Memory B cell (primary cell): ENCODE measurements around the gene FKBP2.

ENCODE experiments used
- ATAC-seq: fragments of 150-1000 bp; cut with Tn5 transposase; 2 replicates; pipeline ENCODE4 v1.10.0; 2021; ENCODE audit warnings: low read depth, mild to moderate bottlenecking, moderate library complexity
- DNase-seq, 2 donors: peaks; one replicate each; pipeline ENCODE4 v3.0.0; 2022; ENCODE audit warnings: low spot score in 2 of 2
- H3K27ac Mint-ChIP-seq: one replicate; pipeline ENCODE4 v1.8.0; 2022; ENCODE audit warnings: mild to moderate bottlenecking, moderate library complexity, mixed read lengths
- H3K27me3 Mint-ChIP-seq: one replicate; pipeline ENCODE4 v1.8.0; 2022; ENCODE audit warnings: mixed read lengths
- H3K36me3 Mint-ChIP-seq: one replicate; pipeline ENCODE4 v1.8.0; 2022; ENCODE audit warnings: mild to moderate bottlenecking, mixed read lengths
- H3K4me1 Mint-ChIP-seq: one replicate; pipeline ENCODE4 v1.8.0; 2022; ENCODE audit warnings: mixed read lengths
- H3K4me3 Mint-ChIP-seq: one replicate; pipeline ENCODE4 v1.8.0; 2022; ENCODE audit warnings: mild to moderate bottlenecking, moderate library complexity, mixed read lengths
- H3K9me3 Mint-ChIP-seq: one replicate; pipeline ENCODE4 v1.8.0; 2022; ENCODE audit warnings: mixed read lengths

Gene FKBP2

GRCh38 chr11:64234647-64235379 lies 6.1 kb upstream of the FKBP2 start:
- Mint-ChIP-seq H3K27me3 (no peaks in the 10 kb centered on the region), H3K4me3 (peak overlapping the region; percentile 93), H3K27ac (peak overlapping the region; percentile 92), H3K36me3 (peaks cover 6% of the 10 kb centered on the region), H3K4me1 (peaks cover 42% of the 10 kb centered on the region), H3K9me3 (no peaks in the 10 kb centered on the region)
- DNase-seq (peak in 1 of 2 donors; percentile 73), ATAC-seq (peak; percentile 50)

GRCh38 chr11:64235437-64236161 lies 5.3 kb upstream of the FKBP2 start:
- Mint-ChIP-seq H3K36me3 (peaks cover 6% of the 10 kb centered on the region), H3K4me3 (peak overlapping the region; percentile 93), H3K27ac (peak overlapping the region; percentile 92), H3K4me1 (peaks cover 50% of the 10 kb centered on the region), H3K27me3 (no peaks in the 10 kb centered on the region), H3K9me3 (no peaks in the 10 kb centered on the region)
- no peak for ATAC-seq
- DNase-seq, result no peak

GRCh38 chr11:64237484-64237951 lies 3.4 kb upstream of the FKBP2 start:
- ATAC-seq, result no peak
- H3K36me3 Mint-ChIP-seq, result peaks cover 6% of the 10 kb centered on the region
- H3K9me3 Mint-ChIP-seq, result no peaks in the 10 kb centered on the region
- peaks cover 46% of the 10 kb centered on the region for H3K4me1 Mint-ChIP-seq
- H3K27me3 Mint-ChIP-seq, result no peaks in the 10 kb centered on the region
- peak overlapping the region; percentile 73 for H3K4me3 Mint-ChIP-seq
- DNase-seq, result no peak
- H3K27ac Mint-ChIP-seq, result peak overlapping the region; percentile 100

GRCh38 chr11:64238076-64238475 lies 2.8 kb upstream of the FKBP2 start:
- DNase-seq, result no peak
- H3K27ac Mint-ChIP-seq, result peak overlapping the region; percentile 100
- no peaks in the 10 kb centered on the region for H3K27me3 Mint-ChIP-seq
- peak overlapping the region; percentile 63 for H3K4me3 Mint-ChIP-seq
- peaks cover 43% of the 10 kb centered on the region for H3K4me1 Mint-ChIP-seq
- peaks cover 6% of the 10 kb centered on the region for H3K36me3 Mint-ChIP-seq
- no peak for ATAC-seq
- no peaks in the 10 kb centered on the region for H3K9me3 Mint-ChIP-seq

GRCh38 chr11:64238999-64239398 lies 1.9 kb upstream of the FKBP2 start:
- H3K9me3 Mint-ChIP-seq, result no peaks in the 10 kb centered on the region
- ATAC-seq (no peak), DNase-seq (no peak)
- peak overlapping the region; percentile 14 for H3K4me3 Mint-ChIP-seq
- peaks cover 39% of the 10 kb centered on the region for H3K4me1 Mint-ChIP-seq
- no peaks in the 10 kb centered on the region for H3K27me3 Mint-ChIP-seq
- peaks cover 8% of the 10 kb centered on the region for H3K36me3 Mint-ChIP-seq
- peak overlapping the region; percentile 100 for H3K27ac Mint-ChIP-seq

- ATAC-seq, result peak; percentile 6
- no peak for DNase-seq
- H3K4me3 Mint-ChIP-seq, result peak overlapping the region; percentile 87
- H3K4me1 Mint-ChIP-seq, result peaks cover 39% of the 10 kb centered on the region
- H3K36me3 Mint-ChIP-seq, result peaks cover 8% of the 10 kb centered on the region
- H3K27me3 Mint-ChIP-seq, result no peaks in the 10 kb centered on the region
- no peaks in the 10 kb centered on the region for H3K9me3 Mint-ChIP-seq
- peak overlapping the region; percentile 100 for H3K27ac Mint-ChIP-seq
Observed at GRCh38 chr11:64239662-64240434, 1.0 kb upstream of the FKBP2 start.

GRCh38 chr11:64241241-64241490 lies 271 bp downstream of the FKBP2 start:
- peaks cover 41% of the 10 kb centered on the region for H3K4me1 Mint-ChIP-seq
- peak; percentile 70 for ATAC-seq
- no peaks in the 10 kb centered on the region for H3K27me3 Mint-ChIP-seq
- no peaks in the 10 kb centered on the region for H3K9me3 Mint-ChIP-seq
- peak overlapping the region; percentile 100 for H3K27ac Mint-ChIP-seq
- H3K4me3 Mint-ChIP-seq, result peak overlapping the region; percentile 87
- peak; percentile 99 to 100 for DNase-seq
- H3K36me3 Mint-ChIP-seq, result peaks cover 8% of the 10 kb centered on the region

- Mint-ChIP-seq H3K4me1 (peaks cover 41% of the 10 kb centered on the region), H3K27me3 (no peaks in the 10 kb centered on the region), H3K4me3 (peak overlapping the region; percentile 87), H3K27ac (peak overlapping the region; percentile 100), H3K36me3 (peaks cover 8% of the 10 kb centered on the region), H3K9me3 (no peaks in the 10 kb centered on the region)
- no peak for ATAC-seq
- no peak for DNase-seq
Observed at GRCh38 chr11:64241491-64242374, 838 bp downstream of the FKBP2 start.

- no peaks in the 10 kb centered on the region for H3K27me3 Mint-ChIP-seq
- peak overlapping the region; percentile 87 for H3K27ac Mint-ChIP-seq
- DNase-seq, result no peak
- H3K36me3 Mint-ChIP-seq, result peaks cover 2% of the 10 kb centered on the region
- no peaks in the 10 kb centered on the region for H3K9me3 Mint-ChIP-seq
- H3K4me3 Mint-ChIP-seq, result peak overlapping the region; percentile 28
- no peak for ATAC-seq
- peaks cover 29% of the 10 kb centered on the region for H3K4me1 Mint-ChIP-seq
Observed at GRCh38 chr11:64243236-64243854, 2.5 kb downstream of the FKBP2 start.

- Mint-ChIP-seq H3K27ac (peak overlapping the region; percentile 87), H3K27me3 (no peaks in the 10 kb centered on the region)
- ATAC-seq, result no peak
Observed at GRCh38 chr11:64244107-64244506, 3.2 kb downstream of the FKBP2 start.

GRCh38 chr11:64244966-64245365 lies 4.1 kb downstream of the FKBP2 start:
- Mint-ChIP-seq H3K4me3 (peak overlapping the region; percentile 89), H3K4me1 (peaks cover 19% of the 10 kb centered on the region), H3K9me3 (no peaks in the 10 kb centered on the region), H3K27ac (peak overlapping the region; percentile 80), H3K27me3 (no peaks in the 10 kb centered on the region), H3K36me3 (peaks cover 2% of the 10 kb centered on the region)
- ATAC-seq (no peak), DNase-seq (no peak)

More at GRCh38 chr11:64244107-64244506, 3.2 kb downstream of the FKBP2 start:
- peaks cover 24% of the 10 kb centered on the region for H3K4me1 Mint-ChIP-seq
- peak overlapping the region; percentile 28 for H3K4me3 Mint-ChIP-seq
- no peaks in the 10 kb centered on the region for H3K9me3 Mint-ChIP-seq
- no peak for DNase-seq
- peaks cover 2% of the 10 kb centered on the region for H3K36me3 Mint-ChIP-seq

GRCh38 chr11:64245401-64245796 lies 4.5 kb downstream of the FKBP2 start:
- Mint-ChIP-seq H3K27me3 (no peaks in the 10 kb centered on the region), H3K36me3 (peaks cover 2% of the 10 kb centered on the region), H3K9me3 (no peaks in the 10 kb centered on the region), H3K4me3 (peak overlapping the region; percentile 89), H3K4me1 (peaks cover 14% of the 10 kb centered on the region), H3K27ac (peak overlapping the region; percentile 80)
- ATAC-seq (no peak), DNase-seq (no peak)
